ENCODE results near the gene PDK3. TPM values are rescaled to one million over a fixed set of nuclear protein-coding genes. Genes with fewer than 3 reads are reported as not detected.

Gene PDK3
- polyA plus RNA-seq, 1 donor (not counting 4 experiments of a cell fraction or from before 2014, with no cell fraction given) = 8.0 TPM

GRCh38 chrX:24547961-24548360 lies 82.9 kb downstream of the PDK3 start:
- Histone ChIP-seq H2AFZ (ENCODE audit: control insufficient read depth, low read length) (no peak overlapping the region), H3K79me2 (ENCODE audit: control insufficient read depth, insufficient read depth, low read length) (no peaks in the 10 kb centered on the region), H3K27ac (ENCODE audit: control insufficient read depth, insufficient read depth, low read length) (no peak overlapping the region), H3K4me2 (ENCODE audit: control insufficient read depth, extremely low read depth, insufficient read depth, low read depth, low read length) (no peak overlapping the region), H3K27me3 (ENCODE audit: control insufficient read depth, extremely low read depth, insufficient read depth, low read length) (no peaks in the 10 kb centered on the region), H3K4me1 (ENCODE audit: control insufficient read depth, extremely low read depth, insufficient read depth, low read length) (no peaks in the 10 kb centered on the region), H3K36me3 (ENCODE audit: control insufficient read depth in 2 of 2, extremely low read depth in 1 of 2, insufficient read depth in 2 of 2, low read length in 2 of 2) (no peaks in the 10 kb centered on the region), H4K20me1 (ENCODE audit: control insufficient read depth, extremely low read depth, insufficient read depth, low read length) (no peaks in the 10 kb centered on the region), H3K9me1 (ENCODE audit: control insufficient read depth, extremely low read depth, insufficient read depth, low read length) (no peaks in the 10 kb centered on the region), H3K9ac (ENCODE audit: control insufficient read depth, extremely low read depth, insufficient read depth, low read length) (no peak overlapping the region), H3K9me3 (ENCODE audit: control insufficient read depth, low read depth, low read length) (no peaks in the 10 kb centered on the region), H3K4me3 (ENCODE audit: control insufficient read depth in 2 of 3, extremely low read depth in 1 of 3, insufficient read depth in 2 of 3, low read depth in 1 of 3, low read length in 3 of 3) (no peak overlapping the region)
- FAIRE-seq (no peak), DNase-seq (ENCODE audit: low read depth, low spot score) (no peak)
- no peak for TF ChIP-seq CTCF (optimal IDR thresholded peaks at IDR 0.05 in 1 of 3, IDR thresholded peaks at IDR 0.05 in 1 of 3, conservative IDR thresholded peaks at IDR 0.05 in 1 of 3; ENCODE audit: extremely low read depth in 1 of 3, insufficient read depth in 2 of 3, low read length in 3 of 3)
- TF ChIP-seq EZH2 (IDR thresholded peaks at IDR 0.05; ENCODE audit: low read length) = no peak
- dilution Hi-C loops (cut with MboI; ENCODE audit: extremely low pct_ligation_motif_present, low sequenced_read_pairs) = no loop called here

GRCh38 chrX:24550166-24550565 lies 85.1 kb downstream of the PDK3 start:
- no peaks in the 10 kb centered on the region for H3K9me1 ChIP-seq (ENCODE audit: control insufficient read depth, extremely low read depth, insufficient read depth, low read length)
- H3K27me3 ChIP-seq (ENCODE audit: control insufficient read depth, extremely low read depth, insufficient read depth, low read length) = no peaks in the 10 kb centered on the region
- no peak overlapping the region for H3K9ac ChIP-seq (ENCODE audit: control insufficient read depth, extremely low read depth, insufficient read depth, low read length)
- DNase-seq (ENCODE audit: low read depth, low spot score) (no peak), FAIRE-seq (no peak)
- no peak overlapping the region for H2AFZ ChIP-seq (ENCODE audit: control insufficient read depth, low read length)
- H3K36me3 ChIP-seq (ENCODE audit: control insufficient read depth in 2 of 2, extremely low read depth in 1 of 2, insufficient read depth in 2 of 2, low read length in 2 of 2) = no peaks in the 10 kb centered on the region
- no peaks in the 10 kb centered on the region for H3K9me3 ChIP-seq (ENCODE audit: control insufficient read depth, low read depth, low read length)
- H3K4me1 ChIP-seq (ENCODE audit: control insufficient read depth, extremely low read depth, insufficient read depth, low read length) = no peaks in the 10 kb centered on the region
- H4K20me1 ChIP-seq (ENCODE audit: control insufficient read depth, extremely low read depth, insufficient read depth, low read length) = no peaks in the 10 kb centered on the region
- no peaks in the 10 kb centered on the region for H3K79me2 ChIP-seq (ENCODE audit: control insufficient read depth, insufficient read depth, low read length)
- no peak overlapping the region for H3K27ac ChIP-seq (ENCODE audit: control insufficient read depth, insufficient read depth, low read length)
- TF ChIP-seq CTCF (optimal IDR thresholded peaks at IDR 0.05 in 1 of 3, IDR thresholded peaks at IDR 0.05 in 1 of 3, conservative IDR thresholded peaks at IDR 0.05 in 1 of 3; ENCODE audit: extremely low read depth in 1 of 3, insufficient read depth in 2 of 3, low read length in 3 of 3) = no peak
- TF ChIP-seq EZH2 (IDR thresholded peaks at IDR 0.05; ENCODE audit: low read length) = no peak
- dilution Hi-C loops (cut with MboI; ENCODE audit: extremely low pct_ligation_motif_present, low sequenced_read_pairs) = no loop called here
- no peak overlapping the region for H3K4me3 ChIP-seq (ENCODE audit: control insufficient read depth in 2 of 3, extremely low read depth in 1 of 3, insufficient read depth in 2 of 3, low read depth in 1 of 3, low read length in 3 of 3)
- H3K4me2 ChIP-seq (ENCODE audit: control insufficient read depth, extremely low read depth, insufficient read depth, low read depth, low read length) = no peak overlapping the region
